Ovary (tissue), 9 donors: ENCODE results near the gene SNAP29. TPM values are rescaled to one million over a fixed set of nuclear protein-coding genes. Genes with fewer than 3 reads are reported as not detected.

Source experiments
- DNase-seq, 5 donors: peaks; one replicate each; pipeline ENCODE4 v3.0.0-alpha.2; 2019 to 2020
- H3K27ac ChIP-seq, 2 donors: fragments of 200-600 bp; one replicate each; pipeline versions ENCODE4 v1.5.1 to v1.8.0; 2019 to 2022
- H3K27me3 ChIP-seq: fragments of 200-600 bp; one replicate; pipeline ENCODE4 v1.8.0; 2022
- H3K36me3 ChIP-seq: fragments of 200-600 bp; sonication (generic); one replicate; pipeline ENCODE4 v1.5.1; 2019
- H3K4me1 ChIP-seq: one replicate; pipeline ENCODE4 v1.8.1; 2013; ENCODE audit warnings: mild to moderate bottlenecking, moderate library complexity; ENCODE audit not compliant: insufficient read depth
- H3K4me3 ChIP-seq: fragments of 200-600 bp; sonication (generic); one replicate; pipeline ENCODE4 v1.5.1; 2017
- H3K9me3 ChIP-seq, 2 donors: fragments of 200-600 bp in 1 of 2; sonication (generic) in 1 of 2; one replicate each; pipeline versions ENCODE4 v1.5.1 to v1.8.1; 2013 to 2019; ENCODE audit warnings: mild to moderate bottlenecking in 1 of 2, moderate library complexity in 1 of 2
- EP300 ChIP-seq: sonication (generic); formaldehyde crosslinking; IDR thresholded peaks from one replicate; pipeline ENCODE4 v1.6.1; 2017; ENCODE audit warnings: antibody characterized with exemption
- POLR2A ChIP-seq: fragments of 450-650 bp; IDR thresholded peaks from one replicate; pipeline ENCODE4 v1.6.1; 2017; ENCODE audit warnings: antibody characterized with exemption, mild to moderate bottlenecking, moderate library complexity
- WGBS, 3 donors: extraction: QIAGEN DNeasy Blood & Tissue Kit in 1 of 3; methylation state at CpG; one replicate each; pipeline versions ENCODE4 v1.1.5 to v1.1.7; 2013 to 2017; 5-methylcytosine and 5-hydroxymethylcytosine counted together
- intact Hi-C, 4 donors: fragments of 100-400 bp; cut with DNase I; formaldehyde crosslinking; loops; one replicate each; pipeline versions ENCODE4 v1.11.0 to v1.15.1; 2022 to 2023
- polyA plus RNA-seq, 2 donors: library from polyadenylated mRNA; stranded (reverse); fragments of 200-250 nt in 1 of 2; fragments of 350-450 nt in 1 of 2; fragmentation: Illumina TruSeq in 1 of 2; extraction: RNeasy Lipid Tissue Mini Kit (QIAGEN cat#74804) in 1 of 2; gene quantifications; one replicate each; pipeline ENCODE4 v1.2.3, GENCODE V29; 2013 to 2014
- total RNA-seq, 7 donors: library from RNA; depleted of rRNA in 2 of 7; stranded (reverse); fragments of >200 nt in 2 of 7; fragmentation: NEBNext Ultra II Directional in 3 of 7; extraction: Animal tissue kit (Norgen Biotek cat#: 25700) in 3 of 7; gene quantifications; one replicate each; pipeline versions ENCODE4 v1.1.0 to v1.2.4, GENCODE V29; 2016 to 2023
- TF ChIP-seq, protein P1 (sequence below), 3 donors: fragments of 450-650 bp in 2 of 3; fragments of 200-600 bp in 1 of 3; IDR thresholded peaks; one replicate each; pipeline versions ENCODE4 v1.5.1 to v1.8.0; 2016 to 2022; ENCODE audit warnings: antibody characterized with exemption in 3 of 3, mild to moderate bottlenecking in 1 of 3
- donor health status: DM: no; HTN: no; CAD: no; lungs with moderate emphysema.
- donor health status: DM: no; HTN: no; CAD: no.
- donor health status: Bipolar disorder and iron deficiency.
- donor health status: DM: yes; HTN: yes; CAD: no.
- donor health status: DM: no; HTN: no; CAD: no.
- donor health status: DM: yes; HTN: yes; CAD: no.

Gene SNAP29
- total and polyA plus RNA-seq, 9 donors, result 12.0 to 58.6 (median 22.9) TPM

DNA sequence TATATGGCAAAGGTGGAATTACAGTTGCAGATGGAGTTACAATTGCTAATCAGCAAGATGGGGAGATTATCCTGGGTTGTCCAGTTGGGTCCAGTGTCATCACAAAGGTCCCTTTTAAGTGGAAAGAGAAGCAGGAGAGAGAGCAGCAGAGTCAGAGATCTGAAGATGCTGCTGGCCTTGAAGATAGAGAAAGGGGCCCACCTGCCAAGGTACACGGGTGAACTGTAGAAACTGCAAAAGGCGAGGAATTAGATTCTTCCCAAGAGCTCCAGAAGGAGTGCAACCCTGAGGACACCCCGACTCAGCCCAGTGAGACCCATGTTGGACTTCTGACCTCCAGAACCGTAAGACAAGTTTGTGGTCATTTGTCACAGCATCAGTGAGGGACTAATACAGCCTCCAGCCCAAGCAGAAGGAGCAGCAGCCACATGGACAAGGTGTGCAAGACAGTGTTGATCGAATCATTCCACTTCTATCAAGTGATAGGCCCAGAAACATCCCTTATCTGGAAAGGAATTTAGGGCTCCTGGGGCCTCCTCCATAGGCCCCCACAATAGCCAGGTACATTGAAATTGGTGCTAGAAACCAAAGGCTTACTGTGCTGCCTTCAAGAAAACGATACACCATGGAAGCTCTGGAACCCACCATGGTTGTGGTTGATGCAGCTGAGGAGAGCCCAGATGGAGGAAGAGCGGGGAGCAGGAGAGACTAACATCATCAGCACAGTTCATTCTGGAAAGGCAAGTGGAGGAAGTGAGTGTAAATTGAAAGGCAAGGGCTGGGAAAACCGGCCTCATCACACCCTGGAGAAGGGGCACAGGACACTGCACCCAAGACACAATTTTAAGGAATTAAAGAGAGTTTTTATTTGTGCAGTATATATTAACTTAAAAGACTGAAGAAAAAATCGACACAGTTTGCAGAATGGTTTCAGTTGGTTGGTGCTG lies 23.3 kb downstream of the SNAP29 start:
- intact Hi-C loops, result loop anchor here in 1 of 4 donors (10.0 kb wide), 1 partner anchor 223 kb away; no protein-coding TSS in a partner anchor
- no peak overlapping the region for H3K4me3 ChIP-seq
- H3K9me3 ChIP-seq, result no peaks in the 10 kb centered on the region
- no peaks in the 10 kb centered on the region for H3K27me3 ChIP-seq
- 84 to 86% (median 84%) methylated on average over 9 of the region's 9 CpGs for WGBS, 3 donors
- no peaks in the 10 kb centered on the region for H3K4me1 ChIP-seq
- H3K36me3 ChIP-seq, result no peaks in the 10 kb centered on the region
- H3K27ac ChIP-seq, result no peak overlapping the region
- no peak for TF ChIP-seq EP300
- TF ChIP-seq, protein P1, sequence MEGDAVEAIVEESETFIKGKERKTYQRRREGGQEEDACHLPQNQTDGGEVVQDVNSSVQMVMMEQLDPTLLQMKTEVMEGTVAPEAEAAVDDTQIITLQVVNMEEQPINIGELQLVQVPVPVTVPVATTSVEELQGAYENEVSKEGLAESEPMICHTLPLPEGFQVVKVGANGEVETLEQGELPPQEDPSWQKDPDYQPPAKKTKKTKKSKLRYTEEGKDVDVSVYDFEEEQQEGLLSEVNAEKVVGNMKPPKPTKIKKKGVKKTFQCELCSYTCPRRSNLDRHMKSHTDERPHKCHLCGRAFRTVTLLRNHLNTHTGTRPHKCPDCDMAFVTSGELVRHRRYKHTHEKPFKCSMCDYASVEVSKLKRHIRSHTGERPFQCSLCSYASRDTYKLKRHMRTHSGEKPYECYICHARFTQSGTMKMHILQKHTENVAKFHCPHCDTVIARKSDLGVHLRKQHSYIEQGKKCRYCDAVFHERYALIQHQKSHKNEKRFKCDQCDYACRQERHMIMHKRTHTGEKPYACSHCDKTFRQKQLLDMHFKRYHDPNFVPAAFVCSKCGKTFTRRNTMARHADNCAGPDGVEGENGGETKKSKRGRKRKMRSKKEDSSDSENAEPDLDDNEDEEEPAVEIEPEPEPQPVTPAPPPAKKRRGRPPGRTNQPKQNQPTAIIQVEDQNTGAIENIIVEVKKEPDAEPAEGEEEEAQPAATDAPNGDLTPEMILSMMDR (IDR thresholded peaks at IDR 0.05), result no peak
- no peak for TF ChIP-seq POLR2A
- DNase-seq, result no peak

DNA sequence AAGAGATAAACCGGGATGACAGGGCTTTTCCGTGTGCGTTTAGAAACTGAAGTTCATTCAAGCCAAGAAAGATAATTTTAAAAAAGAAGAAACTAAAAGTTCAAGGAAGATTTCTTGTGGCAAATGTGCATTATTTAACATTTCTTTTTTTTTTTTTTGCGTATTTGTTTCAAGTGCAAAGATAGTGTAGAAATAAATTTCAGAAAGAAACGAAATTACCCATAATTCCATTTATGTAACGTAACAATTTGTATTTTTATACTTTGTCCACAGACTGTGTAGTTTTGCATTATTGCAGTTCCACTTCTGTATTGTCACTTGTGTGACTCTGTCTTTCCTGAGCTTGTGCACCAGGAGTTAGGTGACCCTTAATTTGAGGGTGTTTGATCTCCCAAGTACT lies 24.0 kb downstream of the SNAP29 start:
- intact Hi-C loops, result loop anchor here in 1 of 4 donors (10.0 kb wide), 1 partner anchor 222 kb away; no protein-coding TSS in a partner anchor
- no peaks in the 10 kb centered on the region for H3K36me3 ChIP-seq
- DNase-seq, result no peak
- no peaks in the 10 kb centered on the region for H3K27me3 ChIP-seq
- TF ChIP-seq, protein P1 (IDR thresholded peaks at IDR 0.05), result no peak
- TF ChIP-seq EP300, result no peak
- no peak for TF ChIP-seq POLR2A
- H3K9me3 ChIP-seq, result no peaks in the 10 kb centered on the region
- WGBS, 3 donors, result 64 to 71% (median 67%) methylated on average over 6 of the region's 6 CpGs
- H3K4me3 ChIP-seq, result no peak overlapping the region
- no peak overlapping the region for H3K27ac ChIP-seq
- no peaks in the 10 kb centered on the region for H3K4me1 ChIP-seq

DNA sequence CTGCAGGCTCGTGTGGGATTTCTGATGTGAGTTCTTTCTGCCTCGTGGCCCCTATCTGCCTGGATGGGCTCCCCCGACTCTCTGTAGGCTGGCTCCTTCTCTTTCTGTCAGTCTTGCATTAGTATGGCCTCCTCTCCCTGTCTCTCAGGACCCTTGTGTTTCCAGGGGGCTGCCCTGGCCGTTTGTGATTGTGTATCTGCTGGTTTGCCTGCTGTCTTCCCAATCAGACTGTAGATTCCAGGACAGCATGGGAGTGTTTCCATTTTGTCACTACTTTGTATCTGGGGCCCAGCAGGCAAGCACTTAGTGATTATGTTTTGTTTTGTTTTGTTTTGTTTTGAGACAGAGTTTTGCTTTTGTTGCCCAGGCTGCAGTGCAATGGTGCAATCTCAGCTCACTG lies 25.6 kb downstream of the SNAP29 start:
- no peaks in the 10 kb centered on the region for H3K27me3 ChIP-seq
- H3K4me3 ChIP-seq, result no peak overlapping the region
- no peaks in the 10 kb centered on the region for H3K9me3 ChIP-seq
- intact Hi-C loops, result loop anchor here in 1 of 4 donors (10.0 kb wide), 1 partner anchor 220 kb away; no protein-coding TSS in a partner anchor
- H3K4me1 ChIP-seq, result no peaks in the 10 kb centered on the region
- TF ChIP-seq, protein P1 (IDR thresholded peaks at IDR 0.05), result no peak
- no peak for TF ChIP-seq POLR2A
- TF ChIP-seq EP300, result no peak
- DNase-seq, result no peak
- WGBS, 3 donors, result 56 to 66% (median 60%) methylated on average over 4 of the region's 4 CpGs
- no peak overlapping the region for H3K27ac ChIP-seq
- H3K36me3 ChIP-seq, result no peaks in the 10 kb centered on the region

DNA sequence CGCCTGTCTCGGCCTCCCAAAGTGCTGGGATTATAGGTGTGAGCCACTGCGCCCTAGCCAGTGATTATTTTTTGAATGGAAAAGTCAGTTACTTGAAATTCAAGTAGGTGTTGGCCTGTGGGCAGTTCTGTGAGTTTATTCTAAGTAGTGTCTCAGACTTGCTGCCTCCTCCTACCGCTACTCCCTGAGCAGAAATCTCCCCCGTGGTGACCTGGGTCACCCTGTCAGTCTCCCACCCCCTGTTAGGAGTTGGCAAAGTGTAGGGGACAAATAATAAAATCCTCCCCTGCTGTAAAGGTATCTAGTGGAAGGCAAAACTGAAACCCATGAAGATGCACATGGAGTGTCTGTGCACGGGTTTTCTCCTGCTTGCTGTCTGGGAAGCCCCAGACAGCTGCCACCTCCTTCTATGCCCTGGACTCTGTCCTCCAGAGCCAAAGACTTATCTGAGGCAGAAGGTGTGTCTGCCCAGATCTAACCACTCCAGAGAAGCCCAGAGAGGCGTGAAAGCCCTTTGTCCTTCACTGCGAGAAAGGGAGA lies 26.3 kb downstream of the SNAP29 start:
- H3K27ac ChIP-seq, result no peak overlapping the region
- 69 to 80% (median 77%) methylated on average over 8 of the region's 8 CpGs for WGBS, 3 donors
- no peak for DNase-seq
- no peaks in the 10 kb centered on the region for H3K27me3 ChIP-seq
- H3K4me1 ChIP-seq, result no peaks in the 10 kb centered on the region
- intact Hi-C loops, result loop anchor here in 1 of 4 donors (10.0 kb wide), 1 partner anchor 220 kb away; no protein-coding TSS in a partner anchor
- TF ChIP-seq POLR2A, result no peak
- TF ChIP-seq, protein P1 (IDR thresholded peaks at IDR 0.05), result no peak
- no peak for TF ChIP-seq EP300
- no peaks in the 10 kb centered on the region for H3K36me3 ChIP-seq
- no peaks in the 10 kb centered on the region for H3K9me3 ChIP-seq
- H3K4me3 ChIP-seq, result no peak overlapping the region
